GM18868 (cell line): ENCODE data around the gene SLC25A28.
"Not testable (repeated sequence)": the region's sequence is repeated elsewhere in the genome, so short reads cannot be mapped to it uniquely, and the experiment has no call there.

Experiments
- ATAC-seq: cut with Tn5 transposase; IDR thresholded peaks from one replicate; pipeline ENCODE4 v1.9.1; 2021; ENCODE audit warnings: mild to moderate bottlenecking, moderate library complexity; ENCODE audit not compliant: unreplicated experiment

SLC25A28 gene

GRCh38 chr10:99628923-99629624 is 8.8 kb upstream of the SLC25A28 start:
- ATAC-seq, result no peak

- ATAC-seq, result not testable (repeated sequence)
These were observed 4.9 kb upstream of the SLC25A28 start for GRCh38 chr10:99625124-99625523.

- no peak for ATAC-seq
These were observed 3.7 kb upstream of the SLC25A28 start for GRCh38 chr10:99623919-99624318.

- ATAC-seq, result no peak
These were observed 1.4 kb upstream of the SLC25A28 start for GRCh38 chr10:99621454-99622251.

- ATAC-seq, result peak; percentile 86
These were observed 643 bp upstream of the SLC25A28 start for GRCh38 chr10:99620711-99621453.

- ATAC-seq, result no peak
These were observed 994 bp downstream of the SLC25A28 start for GRCh38 chr10:99619090-99619800.

- no peak for ATAC-seq
These were observed 2.5 kb downstream of the SLC25A28 start for GRCh38 chr10:99617696-99618095.

GRCh38 chr10:99615426-99615825 is 4.8 kb downstream of the SLC25A28 start:
- ATAC-seq, result no peak

- ATAC-seq, result no peak
These were observed 7.9 kb downstream of the SLC25A28 start for GRCh38 chr10:99612167-99612831.

GRCh38 chr10:99611326-99611725 is 8.9 kb downstream of the SLC25A28 start:
- no peak for ATAC-seq

- ATAC-seq, result no peak
These were observed 10.0 kb downstream of the SLC25A28 start for GRCh38 chr10:99610221-99610620.

GRCh38 chr10:99609186-99609585 is 11.1 kb downstream of the SLC25A28 start:
- ATAC-seq, result no peak

GRCh38 chr10:99605351-99605750 is 14.9 kb downstream of the SLC25A28 start:
- no peak for ATAC-seq

GRCh38 chr10:99604862-99605261 is 15.4 kb downstream of the SLC25A28 start:
- no peak for ATAC-seq

- ATAC-seq, result peak; percentile 75
These were observed 21.3 kb downstream of the SLC25A28 start for GRCh38 chr10:99598781-99599509.

GRCh38 chr10:99598011-99598410 is 22.2 kb downstream of the SLC25A28 start:
- ATAC-seq, result no peak

GRCh38 chr10:99596708-99597107 is 23.5 kb downstream of the SLC25A28 start:
- not testable (repeated sequence) for ATAC-seq

GRCh38 chr10:99595770-99596465 is 24.3 kb downstream of the SLC25A28 start:
- no peak for ATAC-seq

- ATAC-seq, result no peak
These were observed 25.0 kb downstream of the SLC25A28 start for GRCh38 chr10:99595236-99595635.
